NCI-H1436 treated with DMSO at 0.1 percent for 48 hours (cell line): Measurements from ENCODE around the gene SLC47A1.

Experiments
- DNase-seq: peaks from one replicate; lab custom pipeline; 2025; lab: John Stamatoyannopoulos, UW

Gene SLC47A1

DNA sequence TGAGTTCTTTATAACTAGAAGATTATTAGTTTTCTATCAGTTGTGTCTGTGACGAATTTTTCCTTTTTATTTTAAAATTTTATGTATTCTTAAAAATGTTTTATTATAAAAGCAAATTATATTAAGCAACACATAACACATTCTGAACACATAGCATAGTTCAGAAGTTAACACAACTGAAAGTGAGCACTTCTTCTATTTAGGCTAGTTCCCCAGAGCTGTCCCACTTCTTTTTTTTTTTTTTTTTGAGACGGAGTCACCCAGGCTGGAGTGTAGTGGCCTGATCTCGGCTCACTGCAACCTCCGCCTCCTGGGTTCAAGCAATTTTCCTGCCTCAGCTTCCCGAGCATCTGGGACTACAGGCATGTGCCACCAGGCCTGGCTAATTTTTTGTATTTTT, 77.2 kb downstream of the SLC47A1 start:
- no peak for DNase-seq

DNA sequence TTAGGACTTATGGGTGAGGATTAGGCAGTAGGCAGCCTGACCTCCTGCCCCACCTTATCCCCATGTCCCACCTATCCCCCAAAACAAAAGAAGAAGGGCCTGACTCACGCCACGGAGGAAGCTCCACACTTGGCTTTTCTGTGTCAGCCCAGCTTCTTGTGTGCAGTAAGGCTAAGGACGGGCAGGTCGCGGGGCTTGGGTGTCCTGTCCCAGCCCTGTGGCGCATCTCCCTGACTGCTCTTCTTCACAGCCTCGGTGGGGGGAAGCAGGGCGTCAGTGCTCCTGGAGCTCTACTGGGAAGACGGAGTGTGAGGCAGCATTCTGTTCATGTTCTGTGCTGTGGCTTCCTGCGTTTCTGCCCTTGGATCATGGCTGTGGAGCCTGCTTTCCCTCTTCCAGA, 80.3 kb downstream of the SLC47A1 start:
- DNase-seq, result no peak

DNA sequence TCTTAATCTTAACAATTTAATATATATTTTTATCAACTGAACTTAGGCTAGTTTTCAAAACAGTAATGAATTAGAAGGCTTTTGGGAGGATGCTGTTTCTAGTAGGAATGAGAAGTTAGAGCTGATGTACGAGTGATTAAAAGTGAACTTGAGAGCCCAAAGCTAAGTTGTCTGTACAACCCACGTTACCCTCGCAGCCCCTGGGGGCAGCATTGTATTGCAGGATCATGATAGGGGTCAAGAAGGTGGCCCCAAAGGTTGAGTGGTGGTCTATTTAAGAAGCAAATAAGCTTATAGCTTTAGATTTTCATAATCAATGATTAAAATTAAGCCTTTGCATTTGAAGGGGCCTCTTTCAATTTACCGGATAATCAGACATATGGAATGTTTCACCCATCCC, 81.2 kb downstream of the SLC47A1 start:
- no peak for DNase-seq

- DNase-seq, result no peak
Observed at GRCh38 chr17:19618015-19618414, 84.4 kb downstream of the SLC47A1 start.

- no peak for DNase-seq
Observed at GRCh38 chr17:19619705-19620325, 86.2 kb downstream of the SLC47A1 start.

GRCh38 chr17:19621697-19622096, 88.0 kb downstream of the SLC47A1 start:
- no peak for DNase-seq

DNA sequence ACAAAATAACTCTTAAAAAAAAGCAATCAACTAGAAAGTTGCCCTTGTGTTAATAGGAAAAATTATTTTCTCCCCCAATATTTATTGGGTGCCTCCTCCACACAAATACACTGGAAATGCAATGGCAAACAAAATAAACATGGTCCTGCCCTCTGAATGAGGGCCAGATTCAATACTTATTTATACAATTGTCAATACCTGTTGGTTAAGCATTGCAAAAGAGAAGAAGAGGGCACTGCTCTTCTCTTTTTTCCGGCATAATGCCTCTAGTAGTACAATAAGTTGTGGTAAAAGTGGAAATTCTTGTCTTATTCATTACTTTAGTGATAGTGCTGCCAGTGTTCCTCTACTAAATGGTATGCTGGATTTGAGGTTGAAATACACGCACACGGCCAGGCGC, 92.4 kb downstream of the SLC47A1 start:
- no peak for DNase-seq
